ENCODE measurements around the gene HOXC11.

HOXC11 gene

GRCh38 chr12:53968214-53969127 is 4.5 kb upstream of the HOXC11 start:
- no peaks in the 10 kb centered on the region for H3K9me3 ChIP-seq (ENCODE audit: control insufficient read depth, insufficient read depth, low read length)
- no peaks in the 10 kb centered on the region for H3K4me1 ChIP-seq (ENCODE audit: control insufficient read depth, insufficient read depth, low read length)
- no peak overlapping the region for H3K4me3 ChIP-seq (ENCODE audit: low read length)
- no peaks in the 10 kb centered on the region for H3K36me3 ChIP-seq (ENCODE audit: control insufficient read depth, insufficient read depth, low read length)
- WGBS (ENCODE audit: insufficient coverage, insufficient read length) = no CpG with 5 or more reads among the region's 24 CpGs
- peaks cover 95% of the 10 kb centered on the region for H3K27me3 ChIP-seq (ENCODE audit: control insufficient read depth, insufficient read depth, low read length)
- DNase-seq (ENCODE audit: low read depth, low spot score) = no peak
- no peak overlapping the region for H3K27ac ChIP-seq (ENCODE audit: low read length)

- Histone ChIP-seq H3K4me3 (ENCODE audit: low read length) (no peak overlapping the region), H3K9me3 (ENCODE audit: control insufficient read depth, insufficient read depth, low read length) (no peaks in the 10 kb centered on the region), H3K27me3 (ENCODE audit: control insufficient read depth, insufficient read depth, low read length) (peaks cover 94% of the 10 kb centered on the region), H3K36me3 (ENCODE audit: control insufficient read depth, insufficient read depth, low read length) (no peaks in the 10 kb centered on the region), H3K27ac (ENCODE audit: low read length) (no peak overlapping the region), H3K4me1 (ENCODE audit: control insufficient read depth, insufficient read depth, low read length) (no peaks in the 10 kb centered on the region; the same call in 1 of the 2 replicates)
- no CpG with 5 or more reads among the region's 12 CpGs for WGBS (ENCODE audit: insufficient coverage, insufficient read length)
- no peak for DNase-seq (ENCODE audit: low read depth, low spot score)
These were observed 3.2 kb upstream of the HOXC11 start for GRCh38 chr12:53969588-53970259.

- no CpG with 5 or more reads among the region's 4 CpGs for WGBS (ENCODE audit: insufficient coverage, insufficient read length)
- DNase-seq (ENCODE audit: low read depth, low spot score) = no peak
- Histone ChIP-seq H3K4me1 (ENCODE audit: control insufficient read depth, insufficient read depth, low read length) (no peaks in the 10 kb centered on the region; the same call in none of the 2 replicates), H3K4me3 (ENCODE audit: low read length) (no peak overlapping the region), H3K27me3 (ENCODE audit: control insufficient read depth, insufficient read depth, low read length) (peaks cover 94% of the 10 kb centered on the region), H3K27ac (ENCODE audit: low read length) (no peak overlapping the region), H3K9me3 (ENCODE audit: control insufficient read depth, insufficient read depth, low read length) (no peaks in the 10 kb centered on the region), H3K36me3 (ENCODE audit: control insufficient read depth, insufficient read depth, low read length) (no peaks in the 10 kb centered on the region)
These were observed 2.5 kb upstream of the HOXC11 start for GRCh38 chr12:53970451-53970850.

GRCh38 chr12:53971129-53971528 is 1.8 kb upstream of the HOXC11 start:
- H3K9me3 ChIP-seq (ENCODE audit: control insufficient read depth, insufficient read depth, low read length) = no peaks in the 10 kb centered on the region
- H3K36me3 ChIP-seq (ENCODE audit: control insufficient read depth, insufficient read depth, low read length) = no peaks in the 10 kb centered on the region
- no peak overlapping the region for H3K27ac ChIP-seq (ENCODE audit: low read length)
- H3K27me3 ChIP-seq (ENCODE audit: control insufficient read depth, insufficient read depth, low read length) = peaks cover 99% of the 10 kb centered on the region
- no peaks in the 10 kb centered on the region; the same call in none of the 2 replicates for H3K4me1 ChIP-seq (ENCODE audit: control insufficient read depth, insufficient read depth, low read length)
- WGBS (ENCODE audit: insufficient coverage, insufficient read length) = no CpG with 5 or more reads among the region's 3 CpGs
- no peak overlapping the region for H3K4me3 ChIP-seq (ENCODE audit: low read length)
- no peak for DNase-seq (ENCODE audit: low read depth, low spot score)

GRCh38 chr12:53971686-53972085 is 1.2 kb upstream of the HOXC11 start:
- no CpG with 5 or more reads among the region's 2 CpGs for WGBS (ENCODE audit: insufficient coverage, insufficient read length)

GRCh38 chr12:53972152-53972702 is 699 bp upstream of the HOXC11 start:
- Histone ChIP-seq H3K27ac (ENCODE audit: low read length) (no peak overlapping the region), H3K4me1 (ENCODE audit: control insufficient read depth, insufficient read depth, low read length) (no peaks in the 10 kb centered on the region; the same call in none of the 2 replicates), H3K4me3 (ENCODE audit: low read length) (no peak overlapping the region), H3K9me3 (ENCODE audit: control insufficient read depth, insufficient read depth, low read length) (no peaks in the 10 kb centered on the region), H3K27me3 (ENCODE audit: control insufficient read depth, insufficient read depth, low read length) (peaks cover 99% of the 10 kb centered on the region), H3K36me3 (ENCODE audit: control insufficient read depth, insufficient read depth, low read length) (no peaks in the 10 kb centered on the region)
- no peak for DNase-seq (ENCODE audit: low read depth, low spot score)
- WGBS (ENCODE audit: insufficient coverage, insufficient read length) = no CpG with 5 or more reads among the region's 9 CpGs

More at GRCh38 chr12:53971686-53972085, 1.2 kb upstream of the HOXC11 start:
- H3K27ac ChIP-seq (ENCODE audit: low read length) = no peak overlapping the region
- no peak for DNase-seq (ENCODE audit: low read depth, low spot score)
- no peaks in the 10 kb centered on the region; the same call in none of the 2 replicates for H3K4me1 ChIP-seq (ENCODE audit: control insufficient read depth, insufficient read depth, low read length)
- no peaks in the 10 kb centered on the region for H3K36me3 ChIP-seq (ENCODE audit: control insufficient read depth, insufficient read depth, low read length)
- H3K9me3 ChIP-seq (ENCODE audit: control insufficient read depth, insufficient read depth, low read length) = no peaks in the 10 kb centered on the region
- no peak overlapping the region for H3K4me3 ChIP-seq (ENCODE audit: low read length)
- H3K27me3 ChIP-seq (ENCODE audit: control insufficient read depth, insufficient read depth, low read length) = peaks cover 99% of the 10 kb centered on the region

- H3K4me1 ChIP-seq (ENCODE audit: control insufficient read depth, insufficient read depth, low read length) = no peaks in the 10 kb centered on the region; the same call in none of the 2 replicates
- WGBS (ENCODE audit: insufficient coverage, insufficient read length) = no CpG with 5 or more reads among the region's 71 CpGs
- no peak for DNase-seq (ENCODE audit: low read depth, low spot score)
These were observed 513 bp downstream of the HOXC11 start for GRCh38 chr12:53973236-53974042.

GRCh38 chr12:53974084-53975063 is 1.4 kb downstream of the HOXC11 start, which contains the start of gene HOTAIR:
TSS of gene HOTAIR (minus strand) at chr12:53974954.
- Histone ChIP-seq H3K4me3 (ENCODE audit: low read length) (no peak within 1 kb of the TSS), H3K4me1 (ENCODE audit: control insufficient read depth, insufficient read depth, low read length) (no peaks in the 10 kb centered on the region; the same call in none of the 2 replicates), H3K27ac (ENCODE audit: low read length) (no peak within 1 kb of the TSS), H3K9me3 (ENCODE audit: control insufficient read depth, insufficient read depth, low read length) (no peaks in the 10 kb centered on the region), H3K36me3 (ENCODE audit: control insufficient read depth, insufficient read depth, low read length) (no peaks in the 10 kb centered on the region), H3K27me3 (ENCODE audit: control insufficient read depth, insufficient read depth, low read length) (peaks cover 99% of the 10 kb centered on the region)
- WGBS (ENCODE audit: insufficient coverage, insufficient read length) = no CpG with 5 or more reads among the region's 63 CpGs
- no peak for DNase-seq (ENCODE audit: low read depth, low spot score)

More at GRCh38 chr12:53973236-53974042, 513 bp downstream of the HOXC11 start:
- H3K27me3 ChIP-seq (ENCODE audit: control insufficient read depth, insufficient read depth, low read length) = peaks cover 99% of the 10 kb centered on the region
- H3K27ac ChIP-seq (ENCODE audit: low read length) = no peak overlapping the region
- H3K36me3 ChIP-seq (ENCODE audit: control insufficient read depth, insufficient read depth, low read length) = no peaks in the 10 kb centered on the region
- H3K4me3 ChIP-seq (ENCODE audit: low read length) = no peak overlapping the region
- no peaks in the 10 kb centered on the region for H3K9me3 ChIP-seq (ENCODE audit: control insufficient read depth, insufficient read depth, low read length)

- H3K27ac ChIP-seq (ENCODE audit: low read length) = no peak overlapping the region
These were observed 2.1 kb downstream of the HOXC11 start for GRCh38 chr12:53975064-53975471.

More at GRCh38 chr12:53975064-53975471, 2.1 kb downstream of the HOXC11 start:
- peaks cover 99% of the 10 kb centered on the region for H3K27me3 ChIP-seq (ENCODE audit: control insufficient read depth, insufficient read depth, low read length)
- no peaks in the 10 kb centered on the region for H3K36me3 ChIP-seq (ENCODE audit: control insufficient read depth, insufficient read depth, low read length)
- no peaks in the 10 kb centered on the region for H3K9me3 ChIP-seq (ENCODE audit: control insufficient read depth, insufficient read depth, low read length)
- H3K4me1 ChIP-seq (ENCODE audit: control insufficient read depth, insufficient read depth, low read length) = no peaks in the 10 kb centered on the region; the same call in none of the 2 replicates
- no CpG with 5 or more reads among the region's 25 CpGs for WGBS (ENCODE audit: insufficient coverage, insufficient read length)
- no peak overlapping the region for H3K4me3 ChIP-seq (ENCODE audit: low read length)
- no peak for DNase-seq (ENCODE audit: low read depth, low spot score)
